ENCODE measurements around the gene PANX3.

- no peak for TF ChIP-seq CTCF (IDR thresholded peaks at IDR 0.05)
- TF ChIP-seq POLR2A (IDR thresholded peaks at IDR 0.05) = no peak
- TF ChIP-seq POLR2AphosphoS5 (IDR thresholded peaks at IDR 0.05) = no peak
- no peak for TF ChIP-seq EP300 (IDR thresholded peaks at IDR 0.05)
Measured at GRCh38 chr11:124625504-124626168, 14.4 kb downstream of the PANX3 start.

Data from gastroesophageal sphincter (tissue), 3 donors.